ENCODE measurements around the gene SPIRE1. TPM values are rescaled to one million over a fixed set of nuclear protein-coding genes. Genes with fewer than 3 reads are reported as not detected.

Gene SPIRE1
- total and polyA plus RNA-seq, 9 donors = 7.9 to 30.2 (median 20.4) TPM

DNA sequence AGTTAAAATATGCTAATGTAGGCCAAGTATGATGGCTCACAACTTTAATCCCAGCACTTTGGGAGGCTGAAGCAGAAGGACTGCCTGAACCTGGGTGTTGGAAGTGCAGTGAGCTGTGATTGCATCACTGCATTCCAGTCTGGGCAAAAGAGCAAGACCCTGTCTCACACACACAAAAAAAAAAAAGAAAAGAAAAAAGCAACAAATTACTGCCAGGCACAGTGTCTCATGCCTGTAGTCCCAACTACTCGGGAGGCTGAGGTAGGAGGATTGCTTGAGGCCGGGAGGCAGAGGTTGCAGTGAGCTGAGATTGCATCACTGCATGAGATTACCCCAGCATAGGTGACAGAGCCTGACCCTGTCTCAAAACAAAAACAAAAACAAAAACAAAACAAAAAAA lies 139.6 kb downstream of the SPIRE1 start:
- H3K4me3 ChIP-seq = no peak overlapping the region
- WGBS, 3 donors = 92 to 93% (median 93%) methylated on average over 2 of the region's 2 CpGs
- no peak overlapping the region for H3K27ac ChIP-seq
- no peaks in the 10 kb centered on the region for H3K27me3 ChIP-seq
- intact Hi-C loops (cut with DNase I) = no loop called here
- TF ChIP-seq POLR2A (IDR thresholded peaks at IDR 0.05) (no peak), EP300 (IDR thresholded peaks at IDR 0.05) (no peak)
- TF ChIP-seq, protein P1, sequence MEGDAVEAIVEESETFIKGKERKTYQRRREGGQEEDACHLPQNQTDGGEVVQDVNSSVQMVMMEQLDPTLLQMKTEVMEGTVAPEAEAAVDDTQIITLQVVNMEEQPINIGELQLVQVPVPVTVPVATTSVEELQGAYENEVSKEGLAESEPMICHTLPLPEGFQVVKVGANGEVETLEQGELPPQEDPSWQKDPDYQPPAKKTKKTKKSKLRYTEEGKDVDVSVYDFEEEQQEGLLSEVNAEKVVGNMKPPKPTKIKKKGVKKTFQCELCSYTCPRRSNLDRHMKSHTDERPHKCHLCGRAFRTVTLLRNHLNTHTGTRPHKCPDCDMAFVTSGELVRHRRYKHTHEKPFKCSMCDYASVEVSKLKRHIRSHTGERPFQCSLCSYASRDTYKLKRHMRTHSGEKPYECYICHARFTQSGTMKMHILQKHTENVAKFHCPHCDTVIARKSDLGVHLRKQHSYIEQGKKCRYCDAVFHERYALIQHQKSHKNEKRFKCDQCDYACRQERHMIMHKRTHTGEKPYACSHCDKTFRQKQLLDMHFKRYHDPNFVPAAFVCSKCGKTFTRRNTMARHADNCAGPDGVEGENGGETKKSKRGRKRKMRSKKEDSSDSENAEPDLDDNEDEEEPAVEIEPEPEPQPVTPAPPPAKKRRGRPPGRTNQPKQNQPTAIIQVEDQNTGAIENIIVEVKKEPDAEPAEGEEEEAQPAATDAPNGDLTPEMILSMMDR (IDR thresholded peaks at IDR 0.05) = no peak
- no peak for DNase-seq
- H3K4me1 ChIP-seq (ENCODE audit: insufficient read depth) = peaks cover 2% of the 10 kb centered on the region
- no peaks in the 10 kb centered on the region for H3K36me3 ChIP-seq
- no peaks in the 10 kb centered on the region for H3K9me3 ChIP-seq

DNA sequence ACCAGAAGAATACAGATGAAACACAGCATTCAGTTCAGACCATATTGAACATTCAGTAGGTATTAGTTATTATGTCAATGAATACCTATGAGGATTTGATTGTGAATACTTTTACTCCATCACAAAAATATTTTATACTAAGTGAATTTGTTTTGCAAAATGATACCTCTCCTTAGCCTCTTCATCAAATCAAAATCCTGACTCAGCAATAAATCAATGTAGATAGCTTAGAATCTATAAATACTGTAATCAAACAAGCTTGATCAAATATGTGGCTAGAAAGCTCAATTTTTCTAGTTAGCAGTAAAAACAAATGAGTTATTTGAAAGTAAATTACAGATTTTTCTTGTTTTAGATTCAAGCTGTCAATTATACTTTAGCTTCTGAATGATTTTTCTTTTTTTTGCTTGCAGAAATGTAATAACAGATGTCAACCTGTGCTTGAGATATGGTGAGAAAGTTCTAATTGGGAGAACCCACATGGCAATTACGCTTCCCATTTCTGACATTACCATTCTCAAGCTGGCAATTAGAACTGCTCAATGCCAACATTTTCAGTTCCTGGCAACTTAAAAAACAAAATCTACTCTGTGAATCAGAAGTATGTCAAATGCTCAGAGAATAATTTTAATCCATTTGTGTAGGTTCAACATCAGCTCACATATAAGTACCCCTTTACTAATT lies 140.6 kb downstream of the SPIRE1 start:
- Histone ChIP-seq H3K36me3 (no peaks in the 10 kb centered on the region), H3K4me1 (ENCODE audit: insufficient read depth) (peaks cover 2% of the 10 kb centered on the region), H3K4me3 (no peak overlapping the region), H3K9me3 (no peaks in the 10 kb centered on the region), H3K27me3 (no peaks in the 10 kb centered on the region), H3K27ac (no peak overlapping the region)
- DNase-seq = no peak
- WGBS, 3 donors = 94 to 100% (median 97%) methylated on average over 1 of the region's 1 CpG
- TF ChIP-seq, protein P1 (IDR thresholded peaks at IDR 0.05) = no peak
- no peak for TF ChIP-seq EP300 (IDR thresholded peaks at IDR 0.05)
- no peak for TF ChIP-seq POLR2A (IDR thresholded peaks at IDR 0.05)
- intact Hi-C loops (cut with DNase I) = no loop called here

DNA sequence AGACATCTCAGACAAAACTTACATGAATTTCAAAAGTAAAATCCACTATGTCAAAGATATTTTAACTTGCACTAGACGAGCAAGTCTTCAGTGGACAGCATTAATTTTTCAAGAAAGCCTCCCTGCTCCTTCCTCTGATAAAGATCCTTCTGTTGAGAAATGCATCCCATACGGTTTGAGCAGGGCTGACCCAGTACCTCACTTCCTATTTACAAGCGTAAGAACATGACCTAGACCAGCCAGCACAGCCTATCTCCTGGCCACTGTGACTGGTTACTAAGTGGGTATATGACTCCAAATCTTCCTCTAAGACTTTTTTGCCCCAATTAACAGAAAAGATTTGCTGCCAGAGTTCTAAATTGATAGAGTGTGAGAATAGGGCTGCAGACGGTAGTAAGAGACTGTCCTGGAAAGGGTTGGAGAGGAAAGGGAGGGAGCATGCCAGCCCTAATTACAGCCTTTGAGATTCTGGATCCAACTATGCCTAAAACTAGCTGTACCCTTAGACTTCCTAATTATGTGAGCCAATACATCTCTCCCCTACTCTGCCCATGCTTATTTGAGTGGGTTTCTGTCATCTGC lies 141.8 kb downstream of the SPIRE1 start:
- TF ChIP-seq EP300 (IDR thresholded peaks at IDR 0.05) (no peak), POLR2A (IDR thresholded peaks at IDR 0.05) (no peak)
- TF ChIP-seq, protein P1 (IDR thresholded peaks at IDR 0.05) = no peak
- no peak overlapping the region for H3K27ac ChIP-seq
- H3K4me1 ChIP-seq (ENCODE audit: insufficient read depth) = peaks cover 2% of the 10 kb centered on the region
- no peaks in the 10 kb centered on the region for H3K9me3 ChIP-seq
- intact Hi-C loops (cut with DNase I) = no loop called here
- no peak overlapping the region for H3K4me3 ChIP-seq
- WGBS, 3 donors = 52 to 60% (median 54%) methylated on average over 4 of the region's 4 CpGs
- no peak for DNase-seq
- H3K27me3 ChIP-seq = no peaks in the 10 kb centered on the region
- H3K36me3 ChIP-seq = no peaks in the 10 kb centered on the region

DNA sequence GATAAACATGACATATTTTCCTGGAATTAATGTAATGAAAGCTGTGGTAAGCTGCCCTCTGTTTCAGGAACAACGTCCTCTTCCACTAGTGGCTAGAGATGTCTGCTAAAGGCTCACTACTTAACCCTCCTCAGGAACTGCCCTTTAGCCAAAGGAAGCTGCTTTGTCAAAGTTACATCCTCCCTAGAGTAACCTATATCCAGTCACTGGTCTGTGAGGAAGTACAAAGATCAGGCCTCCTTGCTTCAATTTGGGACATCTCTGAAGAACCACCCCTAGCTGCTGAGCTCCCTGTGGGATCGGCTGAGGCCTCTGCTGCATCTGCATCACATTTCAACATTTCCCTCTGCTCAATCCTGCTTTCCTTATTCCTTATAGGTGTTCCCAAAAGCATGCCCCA lies 142.4 kb downstream of the SPIRE1 start:
- Histone ChIP-seq H3K36me3 (no peaks in the 10 kb centered on the region), H3K4me1 (ENCODE audit: insufficient read depth) (peaks cover 2% of the 10 kb centered on the region), H3K9me3 (no peaks in the 10 kb centered on the region), H3K27ac (no peak overlapping the region), H3K27me3 (no peaks in the 10 kb centered on the region), H3K4me3 (no peak overlapping the region)
- no peak for TF ChIP-seq EP300 (IDR thresholded peaks at IDR 0.05)
- no peak for DNase-seq
- intact Hi-C loops (cut with DNase I) = no loop called here
- 79 to 89% (median 83%) methylated on average over 2 of the region's 2 CpGs for WGBS, 3 donors

DNA sequence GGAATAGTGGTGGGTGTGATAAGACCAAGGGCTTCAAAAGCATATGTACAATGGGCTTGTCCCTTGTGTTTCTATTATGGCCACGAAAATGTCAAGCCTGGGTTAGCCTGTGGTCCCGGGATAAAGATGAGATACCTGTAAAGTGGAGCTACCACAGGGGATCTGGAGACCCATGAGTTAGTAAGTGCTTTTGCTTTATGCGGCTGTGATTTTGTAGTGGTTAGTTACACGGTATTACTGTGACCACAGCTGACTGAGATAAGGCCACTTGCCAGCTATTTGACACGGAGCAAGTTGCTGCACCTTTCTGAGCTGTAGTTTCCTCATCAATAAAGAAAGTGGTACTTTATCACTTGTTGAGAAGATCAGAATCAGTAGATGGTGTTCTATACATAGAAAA lies 150.9 kb downstream of the SPIRE1 start:
- Histone ChIP-seq H3K4me3 (no peak overlapping the region), H3K4me1 (ENCODE audit: insufficient read depth) (no peaks in the 10 kb centered on the region), H3K36me3 (no peaks in the 10 kb centered on the region), H3K27ac (no peak overlapping the region), H3K27me3 (no peaks in the 10 kb centered on the region), H3K9me3 (no peaks in the 10 kb centered on the region)
- no peak for DNase-seq
- intact Hi-C loops (cut with DNase I) = no loop called here
- TF ChIP-seq POLR2A (IDR thresholded peaks at IDR 0.05) (no peak), EP300 (IDR thresholded peaks at IDR 0.05) (no peak)
- TF ChIP-seq, protein P1 (IDR thresholded peaks at IDR 0.05) = no peak
- WGBS, 3 donors = 91 to 95% (median 94%) methylated on average over 5 of the region's 5 CpGs

Measured in ovary (tissue), 9 donors.